ENCODE results near the gene ACOT7. TPM values are rescaled to one million over a fixed set of nuclear protein-coding genes. Genes with fewer than 3 reads are reported as not detected.

ACOT7 gene
- total and polyA plus RNA-seq, 2 experiments from 2014 or later, result 167 to 169 TPM

- TF ChIP-seq ZNF462 (CRISPR knock-in tag; IDR thresholded peaks at IDR 0.05), result no peak
These were observed 79.1 kb downstream of the ACOT7 start (continued) for GRCh38 chr1:6314503-6314902.

- no peak for TF ChIP-seq STAT1 (IDR thresholded peaks at IDR 0.05; ENCODE audit: unreplicated experiment)
- H3F3A ChIP-seq (replicated peaks; ENCODE audit: low read depth), result 0 out of 2 replicates have a peak, but pooled peaks cover 3% of the 10 kb centered on the region
- 0 out of 2 replicates have a peak, but pooled peaks cover 6% of the 10 kb centered on the region for H4K20me1 ChIP-seq (replicated peaks; ENCODE audit: insufficient read depth)
- H3K79me2 ChIP-seq (replicated peaks; ENCODE audit: insufficient read depth), result no peaks in the 10 kb centered on the region
- H3K36me3 Mint-ChIP-seq (ENCODE audit: low read depth), result peaks cover 52% of the 10 kb centered on the region
- H3K4me3 Mint-ChIP-seq, result no peak overlapping the region
- H3K4me1 Mint-ChIP-seq, result no peaks in the 10 kb centered on the region; the same call in 2 of the 3 replicates
- no peak overlapping the region for H3K4me3 ChIP-seq
- DNase-seq (ENCODE audit: low spot score) (no peak), ATAC-seq (no peak)
- H3K27me3 Mint-ChIP-seq (ENCODE audit: insufficient read depth, low read depth, poor library complexity), result peaks cover 2% of the 10 kb centered on the region
- H3K36me3 ChIP-seq (ENCODE audit: insufficient read depth), result peaks cover 5% of the 10 kb centered on the region; the same call in 1 of the 2 replicates
- no peak overlapping the region for H2AFZ ChIP-seq
- H3K4me1 ChIP-seq (ENCODE audit: insufficient read depth), result no peaks in the 10 kb centered on the region
- H3K27me3 ChIP-seq (ENCODE audit: insufficient read depth), result no peaks in the 10 kb centered on the region
- H3K27ac ChIP-seq (ENCODE audit: low read depth), result no peak overlapping the region
- no peak overlapping the region for H3K4me2 ChIP-seq
- H3K9me3 Mint-ChIP-seq, result peaks cover 13% of the 10 kb centered on the region
- no peak overlapping the region for H3K27ac Mint-ChIP-seq
- H3K9me2 ChIP-seq (ENCODE audit: insufficient read depth), result no peaks in the 10 kb centered on the region
These were observed 80.0 kb downstream of the ACOT7 start for GRCh38 chr1:6313393-6314200.

Measured in GM23338 (cell line).